NOMO-1 treated with dmso at 0.1 percent for 144 hours (cell line): ENCODE data around the gene NELL2.
"Not testable (repeated sequence)": the region's sequence is repeated elsewhere in the genome, so short reads cannot be mapped to it uniquely, and the experiment has no call there.

Experiments
- DNase-seq: peaks from one replicate; lab custom pipeline; 2025; ENCODE audit not compliant: unreplicated experiment; lab: John Stamatoyannopoulos, UW

Gene NELL2

DNA sequence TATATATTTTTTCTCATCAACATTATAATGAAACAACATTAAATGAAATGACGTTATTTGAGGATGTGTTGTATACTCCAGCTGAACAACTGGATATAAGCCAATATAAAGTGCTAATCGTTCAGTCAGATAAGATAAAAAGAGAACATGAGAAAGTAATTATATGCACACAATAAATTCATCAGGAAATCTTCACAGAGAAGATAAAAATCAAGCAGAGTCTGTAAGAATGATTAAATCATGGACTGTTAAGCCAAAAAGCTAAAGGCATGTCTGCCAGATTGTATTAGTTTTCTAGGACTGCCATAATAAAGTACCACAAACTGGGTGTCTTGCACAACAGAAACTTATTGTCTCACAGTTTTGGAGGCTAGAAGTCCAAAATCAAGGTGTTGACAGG lies 178.6 kb downstream of the NELL2 start:
- DNase-seq: no peak

DNA sequence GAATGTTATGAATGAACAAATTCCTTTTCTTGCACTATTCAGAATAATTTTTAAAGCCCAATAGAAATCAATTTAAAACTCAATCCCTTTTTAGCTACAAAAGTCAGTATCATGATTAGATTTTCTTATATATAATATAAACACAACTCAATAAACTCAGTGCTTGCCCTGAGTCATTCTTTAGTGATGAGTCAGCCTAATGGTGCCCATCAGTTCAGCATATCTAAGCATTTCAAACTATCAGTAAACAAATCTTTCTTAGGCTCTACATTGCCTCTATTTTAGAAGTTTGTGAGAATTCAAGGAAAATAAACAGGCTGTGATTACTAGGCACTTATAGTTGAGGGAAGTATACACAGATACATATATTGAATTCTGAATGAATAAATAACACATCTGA lies 179.6 kb downstream of the NELL2 start:
- no peak for DNase-seq

DNA sequence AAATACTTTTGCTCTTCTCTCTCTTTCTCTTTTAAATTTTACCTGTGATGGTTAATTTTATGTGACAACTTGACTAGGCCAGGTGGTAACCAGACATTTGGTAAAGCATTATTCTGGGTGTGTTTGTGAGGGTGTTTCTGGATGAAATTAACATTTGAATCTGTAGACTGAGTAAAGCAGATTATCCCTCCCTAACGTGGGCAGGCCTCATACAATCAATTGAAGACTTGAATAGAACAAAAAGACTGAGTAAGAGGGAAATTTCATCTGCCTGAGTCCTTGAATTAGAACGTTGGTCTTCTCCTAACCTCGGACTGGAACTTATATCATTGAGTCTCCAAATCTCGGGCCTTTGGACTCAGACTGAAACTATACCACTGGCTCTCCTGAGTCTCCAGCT lies 182.1 kb downstream of the NELL2 start:
- no peak for DNase-seq

DNA sequence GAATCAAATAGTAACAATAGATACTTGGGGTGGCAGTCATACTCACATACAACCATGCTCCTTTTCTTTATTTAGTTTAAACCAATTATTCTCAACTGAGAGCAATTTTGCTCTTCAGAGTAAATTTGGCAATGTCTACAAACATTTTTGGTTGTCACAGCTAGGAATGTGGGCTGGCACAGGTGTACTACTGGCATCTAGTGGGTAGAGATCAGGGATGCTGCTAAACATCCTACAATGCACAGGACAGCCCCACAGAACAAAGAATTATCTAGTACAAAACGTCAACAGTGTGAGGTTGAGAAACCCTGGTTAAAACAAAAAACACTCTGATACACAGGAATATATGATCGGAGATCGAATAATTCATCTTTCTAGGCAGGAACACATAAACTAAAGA lies 186.5 kb downstream of the NELL2 start:
- DNase-seq: no peak

DNA sequence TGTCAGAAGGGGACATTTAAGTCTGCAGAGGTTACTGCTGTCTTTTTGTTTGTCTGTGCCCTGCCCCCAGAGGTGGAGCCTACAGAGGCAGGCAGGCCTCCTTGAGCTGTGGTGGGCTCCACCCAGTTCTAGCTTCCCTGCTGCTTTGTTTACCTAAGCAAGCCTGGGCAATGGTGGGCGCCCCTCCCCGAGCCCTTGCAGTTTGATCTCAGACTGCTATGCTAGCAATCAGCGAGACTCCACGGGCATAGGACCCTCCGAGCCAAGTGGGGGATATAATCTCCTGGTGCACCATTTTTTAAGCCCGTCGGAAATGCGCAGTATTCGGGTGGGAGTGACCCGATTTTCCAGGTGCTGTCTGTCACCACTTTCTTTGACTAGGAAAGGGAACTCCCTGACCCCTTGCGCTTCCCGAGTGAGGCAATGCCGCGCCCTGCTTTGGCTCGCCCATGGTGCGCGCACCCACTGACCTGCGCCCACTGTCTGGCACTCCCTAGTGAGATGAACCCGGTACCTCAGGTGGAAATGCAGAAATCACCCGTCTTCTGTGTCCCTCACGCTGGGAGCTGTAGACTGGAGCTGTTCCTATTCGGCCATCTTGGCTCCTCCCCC lies 189.2 kb downstream of the NELL2 start:
- not testable (repeated sequence) for DNase-seq

- no peak for DNase-seq
Measured at GRCh38 chr12:44677724-44678123, 198.4 kb downstream of the NELL2 start.

DNA sequence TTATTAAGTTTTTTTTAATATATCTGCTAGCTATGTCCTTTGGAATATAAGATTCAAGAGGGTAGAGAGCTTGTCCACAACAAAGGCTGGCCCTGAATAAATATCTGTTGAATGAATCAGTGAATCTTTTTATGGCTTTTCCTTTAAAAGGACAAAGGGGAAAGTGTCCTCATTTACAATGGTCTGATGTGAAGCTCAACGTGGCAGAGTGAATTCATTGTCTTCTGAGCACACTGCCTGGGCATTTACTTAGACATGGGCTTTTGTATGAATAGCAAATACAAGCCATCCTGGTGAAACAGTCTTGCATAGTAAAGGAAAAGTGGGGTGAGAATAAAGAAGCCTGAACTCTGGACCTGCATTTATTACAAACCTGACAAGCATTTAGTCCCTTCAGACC lies 201.2 kb downstream of the NELL2 start:
- no peak for DNase-seq

- no peak for DNase-seq
Measured at GRCh38 chr12:44673811-44674210, 202.3 kb downstream of the NELL2 start.

DNA sequence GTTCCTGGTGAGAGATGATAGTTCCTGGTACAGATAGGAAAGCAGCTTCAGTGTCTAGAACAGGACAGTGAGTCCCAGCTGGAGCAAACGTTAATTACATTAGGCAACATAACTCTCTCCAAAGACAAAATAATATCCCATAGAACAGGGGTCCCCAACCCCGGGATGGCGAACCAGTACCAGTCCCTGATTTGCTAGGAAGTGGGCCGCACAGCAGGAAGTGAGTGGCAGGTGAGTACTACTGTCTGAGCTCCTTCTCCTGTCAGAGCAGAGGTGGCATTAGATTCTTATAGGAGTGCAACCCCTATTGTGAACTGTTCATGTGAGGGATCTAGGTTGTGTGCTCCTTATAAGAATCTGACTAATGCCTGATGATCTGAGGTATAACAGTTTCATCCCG lies 204.1 kb downstream of the NELL2 start:
- DNase-seq: no peak

DNA sequence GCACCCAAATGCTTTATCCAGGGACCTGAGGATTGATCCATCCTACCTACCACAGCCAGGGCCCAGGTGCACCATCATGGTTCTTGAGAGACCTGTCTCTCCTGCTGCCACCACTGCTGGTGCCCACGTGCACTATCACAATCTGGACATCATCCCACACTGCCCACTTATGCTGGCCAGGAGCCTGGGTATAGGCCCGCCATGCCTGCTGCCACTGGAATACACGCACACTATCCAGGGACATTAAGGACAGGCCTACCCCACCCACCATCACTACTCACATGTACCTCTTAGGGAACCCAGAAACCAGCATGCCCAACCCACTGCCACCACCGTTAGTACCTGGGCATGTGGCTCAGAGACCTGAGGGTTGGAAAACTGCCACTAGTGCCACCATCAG lies 207.7 kb downstream of the NELL2 start:
- DNase-seq: no peak

- DNase-seq: no peak
Measured at GRCh38 chr12:44667461-44667860, 208.7 kb downstream of the NELL2 start.

- DNase-seq: no peak
Measured at GRCh38 chr12:44663291-44663690, 212.8 kb downstream of the NELL2 start.

DNA sequence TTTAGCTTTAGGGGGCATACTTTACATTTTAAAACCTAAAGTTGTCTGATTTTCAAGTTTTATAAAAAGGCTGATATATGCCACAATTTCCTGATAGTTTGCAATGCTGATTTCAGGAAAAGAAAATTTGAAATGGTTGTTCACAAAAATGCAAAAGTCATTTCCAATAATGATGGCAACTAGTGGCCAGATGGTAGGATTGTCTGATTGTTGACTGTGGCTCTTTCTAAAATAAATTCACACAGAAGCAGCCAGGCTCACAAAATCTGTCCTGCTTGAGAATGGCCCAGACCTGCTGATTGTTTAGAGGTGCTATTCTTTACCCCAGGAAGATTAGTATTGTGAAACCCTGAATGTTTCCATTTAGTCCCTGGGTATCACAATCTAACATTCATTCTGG lies 220.3 kb downstream of the NELL2 start:
- no peak for DNase-seq

- no peak for DNase-seq
Measured at GRCh38 chr12:44654646-44655639, 221.2 kb downstream of the NELL2 start.

GRCh38 chr12:44653861-44654527 lies 222.1 kb downstream of the NELL2 start:
- no peak for DNase-seq

DNA sequence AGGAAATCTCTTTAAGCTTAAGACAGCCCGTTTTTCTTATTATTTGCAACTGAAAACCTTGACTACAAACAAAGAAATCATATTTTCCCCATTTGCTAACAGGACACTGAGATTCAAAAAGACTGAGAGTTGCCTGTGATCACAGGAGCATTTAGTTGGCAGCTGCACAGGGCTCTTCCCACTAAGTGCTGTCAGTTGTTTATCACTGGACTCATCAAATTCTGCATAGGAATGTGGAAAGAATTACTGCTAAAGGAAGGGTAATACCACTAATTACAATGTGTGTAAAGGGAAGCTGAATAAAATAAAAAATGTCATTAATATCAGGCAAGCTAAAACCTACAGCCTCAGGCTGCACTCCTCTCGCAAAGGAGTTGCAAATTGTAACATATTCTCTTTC lies 226.4 kb downstream of the NELL2 start:
- DNase-seq: no peak

GRCh38 chr12:44647917-44648690 lies 228.0 kb downstream of the NELL2 start:
- DNase-seq: no peak

DNA sequence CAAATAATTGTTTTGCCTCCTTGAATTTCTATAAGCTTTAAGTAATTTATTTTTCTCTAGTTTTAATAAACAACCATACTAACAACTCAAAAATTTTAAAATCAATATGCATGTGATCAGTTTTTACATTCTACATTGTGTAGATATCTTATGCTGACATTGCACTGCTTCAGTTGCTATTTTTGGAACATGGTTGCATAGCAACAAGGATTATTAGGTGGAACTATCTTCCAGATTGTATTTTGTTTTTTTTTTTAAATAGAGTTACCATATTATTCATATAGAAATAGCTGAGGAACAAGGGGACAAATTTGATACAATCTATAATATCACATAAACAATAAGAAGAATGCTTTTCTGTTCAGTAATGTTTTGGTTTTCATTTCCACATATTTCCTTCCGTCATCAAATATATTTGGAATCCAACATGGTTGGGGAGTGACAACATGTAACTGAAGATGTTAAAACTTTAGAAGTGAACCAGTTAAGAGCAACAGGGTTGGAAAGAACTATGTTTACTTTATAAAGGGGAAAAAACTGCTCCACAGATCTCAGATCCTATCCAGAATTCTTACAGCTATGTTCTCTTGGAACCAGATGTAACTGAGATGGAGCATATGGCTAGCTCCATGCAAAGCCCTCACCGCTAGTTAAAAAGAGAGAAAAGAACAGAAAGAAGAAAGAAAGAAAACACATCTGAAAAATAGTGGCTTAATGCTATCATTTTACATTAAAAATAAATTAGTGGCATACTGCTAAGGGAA lies 235.5 kb downstream of the NELL2 start:
- DNase-seq: no peak

GRCh38 chr12:44637875-44638274 lies 238.2 kb downstream of the NELL2 start:
- no peak for DNase-seq

GRCh38 chr12:44628180-44628579 lies 247.9 kb downstream of the NELL2 start:
- DNase-seq: no peak
